Middle frontal gyrus (tissue), 1 donor: Measurements from ENCODE around the gene AFG3L2.
"Not testable (repeated sequence)": the region's sequence is repeated elsewhere in the genome, so short reads cannot be mapped to it uniquely, and the experiment has no call there.

ENCODE experiments used
- DNase-seq: peaks from one replicate; pipeline ENCODE4 v3.0.0-alpha.2; 2015; ENCODE audit warnings: low spot score; ENCODE audit errors: extremely low spot score

AFG3L2 gene

DNA sequence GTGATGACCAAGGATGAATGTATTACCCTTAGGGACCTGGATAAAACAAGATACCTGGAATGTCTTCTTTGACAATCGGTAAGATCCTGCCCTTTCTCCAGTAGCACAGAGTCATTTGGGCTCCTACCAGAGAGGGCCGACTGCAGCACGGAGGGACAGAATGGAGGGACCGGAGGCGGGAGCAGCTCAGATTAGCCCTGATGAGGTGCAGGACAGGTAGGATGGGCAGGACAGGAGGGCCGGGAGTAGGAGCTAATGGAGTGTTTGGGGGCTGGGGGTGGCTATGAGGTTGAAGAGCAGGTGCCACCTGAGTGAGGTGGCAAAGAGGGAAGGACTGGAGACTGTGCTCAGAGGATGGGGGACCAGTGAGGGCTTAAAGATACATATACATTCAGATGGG, 20.8 kb upstream of the AFG3L2 start:
- no peak for DNase-seq

DNA sequence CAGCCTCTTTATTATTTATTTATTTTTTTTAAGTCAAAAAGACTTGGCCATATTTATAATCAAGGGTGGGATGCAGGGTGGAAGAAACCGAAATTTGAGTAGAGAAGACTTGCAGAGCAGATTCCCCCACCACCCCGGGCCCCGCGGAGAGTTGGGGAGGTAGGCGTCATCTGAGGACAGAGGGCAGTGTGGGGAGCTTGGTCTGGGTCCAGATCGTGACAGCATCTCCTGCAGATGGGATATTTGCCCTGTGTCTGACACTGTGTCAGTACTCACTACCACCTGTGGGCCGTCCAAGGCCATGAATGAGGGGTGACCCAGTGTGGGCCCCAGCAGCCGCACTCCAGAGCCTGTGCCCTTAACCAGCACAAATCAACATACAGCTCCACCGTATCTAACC, 20.2 kb upstream of the AFG3L2 start:
- DNase-seq = no peak

DNA sequence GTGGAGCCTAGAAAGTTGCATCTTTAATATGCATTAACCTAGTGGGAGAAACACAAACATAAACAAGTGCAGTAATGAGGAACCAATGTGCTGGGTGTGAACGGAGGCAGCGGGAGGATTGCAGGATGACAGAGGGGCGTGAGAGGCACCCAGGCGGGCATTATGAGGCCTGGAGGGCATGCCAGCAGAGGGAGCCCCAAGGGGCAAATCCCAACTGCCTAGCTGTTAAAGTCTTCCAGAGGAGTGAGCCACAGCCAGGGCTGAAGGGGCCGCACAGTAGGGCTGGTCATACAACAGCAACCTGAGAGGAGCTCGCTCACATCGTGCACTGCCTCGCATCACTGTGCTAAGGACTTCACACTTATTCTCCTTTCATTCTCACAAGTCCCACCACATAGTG, 17.4 kb upstream of the AFG3L2 start:
- no peak for DNase-seq

DNA sequence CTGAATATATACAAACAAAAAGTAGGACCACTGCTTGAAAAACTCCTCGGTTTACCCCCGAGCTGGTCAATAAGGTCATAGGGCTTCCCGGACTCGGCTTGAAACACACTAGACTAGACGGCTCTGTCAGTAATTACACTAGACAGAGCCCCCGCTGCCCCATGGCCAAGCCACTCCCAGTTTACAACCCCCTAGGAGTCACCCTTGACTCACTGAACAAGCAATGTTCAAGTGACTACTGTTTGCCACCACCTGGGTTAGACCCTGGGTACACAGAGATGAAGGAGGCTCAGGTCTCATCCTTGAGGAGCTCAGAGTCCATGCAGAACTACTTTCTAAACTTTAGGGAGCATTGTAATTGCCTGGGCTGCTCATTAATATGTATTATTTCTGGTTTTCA, 17.0 kb upstream of the AFG3L2 start:
- DNase-seq = no peak

DNA sequence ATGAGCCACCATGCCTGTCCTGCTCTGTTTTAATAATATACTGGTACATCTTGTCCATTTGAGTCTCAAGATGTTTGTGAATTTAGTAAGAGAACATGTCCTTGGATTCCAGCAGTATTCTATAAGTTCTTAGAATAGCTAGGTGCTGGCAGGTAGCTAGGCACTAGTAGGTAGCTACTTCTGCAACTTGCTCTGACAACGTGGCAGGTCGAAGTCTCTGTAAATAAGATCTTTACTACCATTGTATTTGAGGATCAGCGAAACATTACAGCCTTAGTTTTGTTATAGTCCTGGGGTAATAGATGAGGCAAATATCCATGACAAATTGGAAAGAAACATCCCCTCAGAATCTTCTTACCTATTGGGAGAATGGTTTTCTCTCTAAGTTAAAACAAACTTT, 16.5 kb upstream of the AFG3L2 start:
- no peak for DNase-seq

DNA sequence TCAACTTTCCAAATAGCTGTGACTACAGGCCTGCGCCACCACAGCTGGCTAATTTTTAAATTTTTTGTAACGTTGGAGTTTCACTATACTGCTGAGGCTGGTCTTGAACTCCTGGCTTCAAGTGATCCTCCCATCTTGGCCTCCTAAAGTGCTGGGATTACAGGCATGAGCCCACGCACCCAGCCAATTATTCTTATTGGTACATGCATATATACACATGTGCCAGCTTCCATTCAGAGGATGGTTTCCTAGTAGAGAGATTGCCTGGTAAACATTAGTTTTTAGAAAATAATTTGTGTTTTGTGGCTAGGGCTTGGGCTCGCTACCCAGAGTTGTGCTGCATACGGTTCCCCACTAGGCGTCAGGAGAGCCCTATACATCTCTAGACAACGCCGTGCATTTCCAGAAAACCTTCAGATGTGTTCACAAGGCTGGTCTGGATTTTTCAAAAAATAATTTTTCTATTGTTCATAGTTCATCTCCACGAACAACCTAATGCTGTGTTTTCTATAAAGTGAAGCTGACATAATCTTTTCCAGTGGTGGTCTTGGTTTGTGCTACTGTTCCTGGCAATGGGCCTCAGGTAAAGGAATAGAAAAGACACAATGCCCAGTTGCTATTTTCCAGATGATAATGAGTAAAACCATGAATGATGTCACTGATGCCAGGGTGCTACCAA, 14.6 kb upstream of the AFG3L2 start:
- DNase-seq = peak; percentile 49

DNA sequence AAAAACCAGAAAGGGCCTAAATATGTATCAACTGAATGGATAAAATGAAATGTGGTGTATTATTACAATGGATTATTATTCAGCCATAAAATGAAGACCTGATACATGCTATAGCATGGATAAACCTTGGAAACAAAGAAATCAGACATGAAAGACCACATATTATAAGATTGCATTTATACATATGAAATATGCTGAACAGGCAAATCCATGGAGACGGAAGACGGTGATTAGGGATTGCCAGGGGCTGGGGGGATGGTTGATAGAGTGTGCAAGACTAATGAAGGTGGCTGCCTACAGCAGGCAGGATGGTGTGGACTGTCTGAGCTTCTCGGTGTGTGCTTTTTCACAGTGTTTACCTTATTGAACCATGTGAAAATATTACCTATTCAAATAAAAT, 11.4 kb upstream of the AFG3L2 start:
- DNase-seq = no peak

DNA sequence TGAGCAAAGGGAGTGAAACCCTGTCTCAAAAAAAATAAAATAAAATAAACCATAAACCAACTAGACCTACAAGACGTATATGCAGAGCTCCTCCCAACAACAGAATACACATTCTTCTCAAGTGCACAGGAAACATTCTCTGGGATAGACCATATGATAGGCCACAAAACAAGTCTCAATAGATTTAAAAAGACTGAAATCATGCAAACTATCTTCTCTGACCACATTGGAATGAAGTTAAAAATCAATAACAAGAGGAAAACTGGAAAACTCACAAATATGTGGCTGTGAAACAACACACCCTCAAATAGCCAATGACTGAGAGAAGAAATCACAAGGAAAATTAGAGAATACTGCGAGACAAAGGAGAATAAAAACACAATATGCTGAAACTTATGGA, 7.2 kb upstream of the AFG3L2 start:
- DNase-seq = no peak

DNA sequence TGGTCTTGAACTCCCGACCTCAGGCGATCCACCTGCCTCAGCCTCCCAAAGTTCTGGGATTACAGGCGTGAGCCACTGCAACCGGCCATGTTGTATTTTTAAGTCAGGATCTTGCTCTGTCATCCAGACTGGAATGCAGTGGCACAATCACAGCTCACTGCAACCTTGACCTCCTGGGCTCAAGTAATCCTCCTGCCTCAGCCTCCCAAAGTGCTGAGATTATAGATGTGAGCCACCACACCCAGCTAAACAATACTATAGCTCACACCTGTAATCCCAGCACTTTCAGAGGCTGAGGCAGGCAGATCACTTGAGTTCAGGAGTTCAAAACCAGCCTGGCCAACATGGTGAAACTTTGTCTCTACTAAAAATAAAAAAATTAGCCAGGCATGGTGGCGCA, 6.7 kb upstream of the AFG3L2 start:
- DNase-seq = not testable (repeated sequence)

DNA sequence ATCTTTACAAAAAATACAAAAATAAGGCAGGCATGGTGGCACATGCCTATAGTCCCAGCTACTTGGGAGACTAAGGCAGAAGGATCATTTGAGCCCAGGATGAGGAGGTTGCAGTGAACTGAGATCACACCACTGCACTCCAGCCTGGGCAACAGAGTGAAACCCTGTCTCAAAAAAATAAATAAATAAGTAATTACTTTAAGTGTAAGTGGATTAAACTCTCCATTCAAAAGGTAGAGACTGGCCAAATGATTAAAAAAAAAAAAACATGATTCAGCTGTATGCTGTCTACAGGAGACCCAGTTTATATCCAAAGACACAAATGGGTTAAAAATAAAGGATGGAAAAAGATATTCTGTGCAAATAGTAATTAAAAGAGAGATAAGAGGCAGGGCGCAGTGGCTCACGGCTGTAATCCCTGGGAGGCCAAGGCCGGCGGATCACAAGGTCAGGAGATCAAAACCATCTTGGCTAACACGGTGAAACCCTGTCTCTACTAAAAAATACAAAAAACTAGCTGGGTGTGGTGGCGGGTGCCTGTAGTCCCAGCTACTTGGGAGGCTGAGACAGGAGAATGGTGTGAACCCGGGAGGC, 5.3 kb upstream of the AFG3L2 start:
- DNase-seq = not testable (repeated sequence)

DNA sequence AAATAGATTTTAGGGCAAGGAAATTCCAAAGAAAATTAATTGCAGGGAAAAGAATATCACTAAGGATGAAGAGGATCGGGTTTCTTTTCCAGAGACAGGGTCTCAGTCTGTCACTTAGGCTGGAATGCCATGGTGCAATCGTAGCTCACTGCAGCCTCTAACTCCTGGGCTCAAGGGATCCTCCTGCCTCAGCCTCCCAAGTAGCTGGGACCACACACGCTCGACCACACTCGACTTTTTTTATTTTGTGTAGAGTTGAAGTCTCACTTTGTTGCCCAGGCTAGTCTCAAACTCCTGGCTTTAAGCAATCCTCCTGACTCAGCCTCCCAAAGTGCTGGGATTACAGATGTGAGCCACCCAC, 1.2 kb upstream of the AFG3L2 start:
- not testable (repeated sequence) for DNase-seq

DNA sequence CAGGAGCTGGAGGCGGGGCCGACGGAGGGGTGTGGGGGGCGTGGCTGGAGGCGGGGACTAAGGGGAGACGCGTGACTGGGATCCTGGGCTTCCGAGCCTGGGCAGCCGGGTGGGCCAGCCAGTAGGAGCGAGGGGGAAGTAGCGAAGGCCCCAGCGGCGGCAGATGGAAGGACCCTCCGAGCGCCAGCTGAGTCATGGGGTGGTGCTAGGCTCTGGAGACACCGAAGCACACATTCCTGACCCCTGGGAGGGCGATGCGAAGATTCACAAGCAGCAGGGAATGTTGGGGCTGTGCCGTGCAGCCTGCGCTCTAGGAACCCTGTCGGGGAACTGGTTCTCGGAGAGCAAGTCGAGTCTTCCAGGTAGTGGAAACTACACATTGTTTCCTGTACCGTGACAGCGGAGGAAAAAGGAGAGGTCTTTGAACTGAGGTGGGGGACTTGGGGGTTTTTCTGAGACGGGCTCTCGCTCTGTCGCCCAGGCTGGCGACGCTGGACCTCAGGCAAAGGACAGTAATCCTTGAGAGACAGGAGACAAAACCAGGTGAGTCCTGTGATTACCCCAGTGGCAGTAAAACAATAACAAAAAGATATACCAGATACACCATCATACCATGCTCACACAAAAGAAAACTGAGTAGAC, 650 bp upstream of the AFG3L2 start:
- no peak for DNase-seq

DNA sequence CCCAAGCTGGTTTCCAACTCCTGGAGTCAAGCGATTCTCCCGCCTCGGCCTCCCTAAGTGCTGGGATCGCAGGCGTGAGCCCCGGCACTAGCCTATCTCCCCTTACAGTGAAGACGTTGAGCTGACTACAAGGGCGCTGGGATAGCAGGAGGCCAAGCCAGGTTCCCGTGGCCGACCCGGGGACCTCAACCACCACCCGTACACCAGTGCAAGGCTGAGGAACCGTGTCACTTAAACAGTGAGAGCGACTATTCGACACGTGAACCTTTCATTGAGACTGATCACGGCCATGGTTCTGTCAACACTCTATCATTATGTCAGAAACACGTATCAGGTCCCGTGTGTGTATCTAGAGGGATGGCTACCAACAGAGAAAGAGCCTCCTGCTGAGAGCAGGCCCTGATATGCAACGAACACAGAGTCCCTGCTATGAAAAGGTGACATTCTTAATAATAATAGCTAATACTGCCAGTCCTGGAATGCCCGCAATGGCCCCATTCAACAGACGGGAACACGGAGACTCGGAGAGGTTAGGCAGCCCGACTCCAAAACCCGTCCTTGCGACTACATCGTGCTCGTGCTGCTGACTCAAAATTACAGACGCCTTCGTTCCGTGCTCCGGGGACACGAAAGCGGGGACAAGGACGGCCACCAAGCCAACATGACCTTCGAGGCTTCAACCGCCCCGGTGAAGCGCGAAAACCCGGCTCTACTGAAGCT, 833 bp downstream of the AFG3L2 start:
- no peak for DNase-seq

DNA sequence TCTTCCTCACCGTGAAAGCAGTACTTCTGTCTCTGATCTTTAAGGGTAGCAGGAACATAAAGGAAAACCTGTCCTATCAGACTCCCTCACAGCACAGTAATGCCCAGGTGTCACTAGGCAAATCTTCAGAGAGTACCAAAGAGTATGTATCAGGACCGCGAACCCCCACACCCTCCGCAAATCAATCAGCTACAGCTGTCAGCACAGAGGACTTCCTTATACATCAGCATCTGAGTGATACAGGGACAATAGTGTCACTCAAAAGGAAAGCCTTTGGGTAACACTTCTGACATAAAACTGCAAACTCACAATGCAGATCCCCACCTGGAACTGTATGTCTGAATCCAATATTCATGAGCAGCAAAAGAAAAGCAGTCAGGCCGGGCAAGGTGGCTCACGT, 2.6 kb downstream of the AFG3L2 start:
- no peak for DNase-seq

DNA sequence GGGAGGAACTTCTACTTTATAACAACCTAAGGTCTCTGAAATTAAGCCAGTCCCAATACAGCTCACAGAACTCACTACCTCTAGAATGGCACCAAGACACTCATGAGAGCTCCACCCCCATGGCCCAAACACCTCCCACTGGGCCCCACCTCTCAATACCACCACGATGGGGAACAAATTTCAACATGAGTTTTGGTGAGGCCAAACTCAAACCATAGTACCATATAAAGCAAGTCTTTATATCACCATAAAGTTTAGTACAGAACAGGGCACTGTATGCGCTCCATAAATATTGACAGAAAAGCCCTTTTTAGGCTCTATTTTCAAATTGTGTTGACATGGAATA, 3.3 kb downstream of the AFG3L2 start:
- DNase-seq = no peak

DNA sequence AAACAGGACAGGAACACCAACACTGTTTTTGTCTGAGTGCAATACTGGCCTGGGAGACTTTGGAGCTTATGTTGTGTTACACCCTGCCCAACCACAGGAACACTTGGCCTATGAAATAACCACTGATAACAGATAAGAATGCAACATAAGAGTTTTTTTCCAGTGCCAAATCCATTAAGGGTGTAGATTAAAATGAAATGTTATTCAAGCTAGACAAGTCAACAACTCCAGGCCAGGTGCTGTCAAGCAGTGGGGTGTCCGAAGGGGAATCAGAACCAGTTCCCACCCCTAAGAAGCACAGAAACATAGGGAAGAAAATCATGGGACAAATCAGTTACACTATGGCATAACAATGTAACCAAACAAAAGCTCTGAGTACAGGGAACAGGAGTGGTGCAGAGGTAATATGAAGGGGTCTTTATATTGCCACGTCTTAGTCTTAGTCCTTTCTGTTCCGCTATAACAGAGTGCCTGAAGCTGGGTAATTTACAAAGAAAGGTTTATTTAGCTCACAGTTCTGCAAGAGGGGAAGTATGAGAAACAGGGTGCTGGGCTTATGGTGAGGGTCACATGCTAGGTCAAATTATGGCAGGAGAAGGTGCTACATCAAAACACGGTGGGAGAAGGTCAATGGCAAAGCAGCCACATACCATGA, 3.8 kb downstream of the AFG3L2 start:
- no peak for DNase-seq

DNA sequence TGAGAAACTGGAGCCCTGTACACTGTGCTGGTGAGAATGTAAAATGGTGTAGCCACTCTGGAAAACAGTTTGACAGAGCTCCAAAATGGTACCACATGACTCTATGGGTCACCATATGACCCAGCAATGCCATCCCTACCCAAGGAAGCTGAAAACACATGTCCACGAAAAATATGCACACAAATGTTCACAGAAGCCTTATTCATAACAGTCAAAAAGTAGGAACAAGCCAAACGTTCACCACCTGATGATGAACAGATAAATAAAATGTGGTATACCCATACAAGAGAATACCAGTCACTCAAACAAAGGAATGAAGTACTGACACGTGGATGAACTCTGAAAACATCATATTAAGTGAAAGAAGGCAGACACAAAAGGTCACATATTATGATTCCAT, 4.6 kb downstream of the AFG3L2 start:
- no peak for DNase-seq

DNA sequence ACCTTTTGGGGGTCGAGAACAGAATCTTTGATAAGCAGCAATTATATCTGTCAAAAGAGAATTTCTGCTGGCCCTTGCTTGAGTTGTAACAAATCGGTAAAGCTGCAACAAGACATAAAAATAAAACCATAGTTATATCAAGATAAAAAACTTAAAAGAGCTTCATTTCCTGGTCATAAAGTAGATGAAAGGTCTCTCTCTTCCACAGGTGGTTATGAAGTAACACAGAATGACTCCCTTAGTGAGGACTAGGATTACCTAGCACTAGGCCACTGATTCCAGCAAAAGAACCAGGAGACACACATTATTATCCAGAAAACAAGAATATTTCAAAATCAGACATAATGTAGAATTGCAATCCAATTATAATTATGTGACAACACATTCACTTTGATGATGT, 5.4 kb downstream of the AFG3L2 start:
- no peak for DNase-seq

DNA sequence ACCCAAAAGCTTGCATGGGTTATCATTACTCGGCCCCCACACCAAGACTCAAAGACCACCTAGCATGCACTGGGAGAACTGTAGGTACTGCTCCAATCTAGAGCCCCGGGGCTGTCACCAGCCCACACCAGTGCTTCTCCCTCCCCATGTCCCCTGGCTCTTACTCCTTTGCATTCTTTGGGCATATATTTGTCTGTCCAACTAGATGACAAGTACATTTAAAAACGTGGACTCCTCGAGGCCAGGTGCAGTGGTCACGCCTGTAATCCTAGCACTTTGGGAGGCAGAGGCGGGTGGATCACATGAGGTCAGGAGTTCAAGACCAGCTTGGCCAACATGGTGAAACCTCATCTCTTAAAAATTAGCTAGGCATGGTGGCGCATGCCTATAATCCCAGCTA, 7.8 kb downstream of the AFG3L2 start:
- no peak for DNase-seq

DNA sequence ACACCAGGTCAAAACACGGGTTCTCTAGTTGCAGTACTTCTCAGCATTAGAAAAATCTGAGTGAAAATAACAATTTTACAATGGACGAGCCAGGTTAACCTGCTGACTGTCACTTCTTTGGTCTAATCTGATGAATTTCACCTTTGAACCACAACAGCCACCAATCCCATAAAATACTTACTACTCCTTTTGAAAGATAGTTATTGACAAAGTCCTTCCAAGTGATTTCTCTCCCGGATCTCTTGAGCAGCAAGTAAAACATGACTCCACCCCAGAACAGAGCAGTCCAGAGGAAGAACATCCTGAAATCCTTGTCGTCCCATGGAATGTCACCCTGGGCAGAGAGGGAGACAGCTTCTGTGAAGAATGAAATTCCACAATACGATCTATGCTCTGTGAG, 10.2 kb downstream of the AFG3L2 start:
- DNase-seq = no peak

DNA sequence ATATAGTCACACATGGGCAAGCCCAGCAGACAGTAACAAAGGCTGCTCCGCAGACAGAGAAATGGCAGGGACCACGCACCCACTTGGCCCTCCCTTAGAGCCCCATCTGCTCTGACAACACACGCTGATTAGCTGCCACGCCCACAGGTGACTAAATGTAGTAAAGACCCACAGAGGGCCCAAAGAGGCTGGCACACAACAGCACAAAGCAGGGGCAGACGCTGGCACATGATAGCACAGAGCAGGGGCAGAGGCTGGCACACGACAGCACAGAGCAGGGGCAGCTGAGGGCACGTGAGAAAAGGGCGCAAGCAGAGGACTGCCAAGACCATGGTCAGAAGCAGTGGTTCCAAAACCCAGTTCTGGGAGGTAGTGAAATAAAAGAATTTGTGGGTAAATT, 10.6 kb downstream of the AFG3L2 start:
- DNase-seq = no peak
